ENCODE results near the gene JAKMIP1. TPM values are rescaled to one million over a fixed set of nuclear protein-coding genes. Genes with fewer than 3 reads are reported as not detected.

Gene JAKMIP1
- total RNA-seq, 1 experiment from 2014 or later, result not detected

GRCh38 chr4:6071959-6072720 lies 128.2 kb downstream of the JAKMIP1 start (continued):
- no peak for TF ChIP-seq JUND (IDR thresholded peaks at IDR 0.05)

DNA sequence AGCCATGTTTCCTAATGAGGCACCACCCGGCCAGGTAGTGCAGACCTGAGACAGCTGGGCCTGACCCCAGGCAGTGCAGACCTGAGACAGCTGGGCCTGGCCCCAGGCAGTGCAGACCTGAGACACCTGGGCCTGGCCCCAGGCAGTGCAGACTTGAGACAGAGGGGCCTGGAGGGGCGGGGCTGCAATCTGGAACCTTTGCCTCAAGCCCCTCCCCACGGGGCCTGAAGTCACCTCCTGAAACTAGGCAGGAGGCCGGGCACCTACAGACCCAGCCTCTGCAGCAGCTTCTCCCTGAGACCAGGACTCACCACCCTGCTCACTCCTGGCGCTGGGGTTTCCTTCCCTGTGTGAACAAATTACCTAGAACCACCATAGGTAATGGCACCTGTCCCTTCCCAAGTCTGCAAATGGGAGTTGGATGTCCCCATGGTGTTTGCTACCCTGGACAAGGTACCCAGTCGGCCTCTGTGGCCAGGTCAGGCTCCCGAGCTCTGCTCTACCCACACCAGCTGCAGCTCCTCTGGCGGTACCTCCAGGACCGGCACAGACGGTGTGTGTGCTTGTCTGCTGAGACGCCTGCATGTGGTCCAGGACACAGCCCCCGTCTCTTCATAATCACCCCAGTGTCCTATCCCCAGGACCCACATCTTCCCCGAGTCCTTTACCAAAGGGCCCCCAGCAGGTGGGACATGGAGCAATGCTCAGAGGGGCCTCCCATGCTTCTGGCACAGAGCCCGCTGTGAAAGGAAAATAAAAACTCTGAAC lies 129.0 kb downstream of the JAKMIP1 start:
- ChIA-PET CTCF (no interaction called here), RAD21 (ENCODE audit: low non-redundant PET in 1 of 2, low total read pairs in 2 of 2, uncharacterized antibody in 2 of 2, unreplicated experiment in 2 of 2) (no interaction called here), POLR2A (no interaction called here)
- Histone ChIP-seq H3K4me1 (ENCODE audit: control insufficient read depth in 1 of 2, insufficient read depth in 2 of 2, low read length in 2 of 2) (no peaks in the 10 kb centered on the region), H3K9ac (ENCODE audit: low read length) (no peak overlapping the region), H4K20me1 (ENCODE audit: insufficient read depth) (no peaks in the 10 kb centered on the region), H3K9me3 (ENCODE audit: control insufficient read depth in 1 of 2, insufficient read depth in 1 of 2, low read depth in 1 of 2, low read length in 2 of 2) (no peaks in the 10 kb centered on the region), H3K36me3 (ENCODE audit: control insufficient read depth in 1 of 2, insufficient read depth in 2 of 2, low read length in 2 of 2) (no peaks in the 10 kb centered on the region), H3K27me3 (ENCODE audit: insufficient read depth, low read length) (peaks cover 20% of the 10 kb centered on the region; the same call in 1 of the 2 replicates), H3K79me2 (ENCODE audit: insufficient read depth, low read length) (no peaks in the 10 kb centered on the region), H3K9me2 (ENCODE audit: insufficient read depth) (no peaks in the 10 kb centered on the region), H3K4me3 (replicated peaks in 1 of 2; ENCODE audit: low read depth in 1 of 2, low read length in 2 of 2) (no peak overlapping the region), H3K4me2 (ENCODE audit: low read length) (no peak overlapping the region), H3K27ac (ENCODE audit: low read depth, low read length) (no peak overlapping the region), H2AFZ (ENCODE audit: low read depth, low read length, poor library complexity, severe bottlenecking) (no peak overlapping the region)
- no TSS peak for BruUV-seq (replicated peaks)
- ATAC-seq (no peak), DNase-seq (ENCODE audit: low read depth, low spot score) (no peak)
- intact Hi-C loops (cut with micrococcal nuclease), result no loop called here
- TF ChIP-seq CBX3 (IDR thresholded peaks at IDR 0.05; ENCODE audit: low read depth), result no peak
- no peak for TF ChIP-seq FOSL1 (IDR thresholded peaks at IDR 0.05; ENCODE audit: low read depth)
- TF ChIP-seq RAD21 (IDR thresholded peaks at IDR 0.05; ENCODE audit: low read depth), result no peak
- no peak for TF ChIP-seq ZNF274 (IDR thresholded peaks at IDR 0.05; ENCODE audit: low read depth, low read length)
- TF ChIP-seq SP1 (IDR thresholded peaks at IDR 0.05; ENCODE audit: low read depth), result no peak
- no peak for TF ChIP-seq YY1 (IDR thresholded peaks at IDR 0.05; ENCODE audit: extremely low read depth, insufficient replicate concordance, low read depth, low read length)
- no peak for TF ChIP-seq POLR2AphosphoS5 (IDR thresholded peaks at IDR 0.05; ENCODE audit: low read depth, low read length)
- TF ChIP-seq SIN3A (IDR thresholded peaks at IDR 0.05; ENCODE audit: low read depth), result no peak
- no peak for TF ChIP-seq EZH2phosphoT487 (IDR thresholded peaks at IDR 0.05; ENCODE audit: borderline replicate concordance)
